GM12891 (cell line): ENCODE results near the gene LPCAT3.

ENCODE experiments used
- POLR2A ChIP-seq: IDR thresholded peaks from 2 replicates; pipeline ENCODE4 v1.6.1; 2011; ENCODE audit warnings: low read depth, low read length, control low read depth
- TAF1 ChIP-seq: IDR thresholded peaks from 2 replicates; pipeline ENCODE4 v1.6.1; 2011; ENCODE audit warnings: low read depth, low read length, control low read depth

- TF ChIP-seq POLR2A (no peak), TAF1 (no peak)
Observed at GRCh38 chr12:6980740-6981139, 37.5 kb downstream of the LPCAT3 start.
